ENCODE results near the gene ALKBH7.

DNA sequence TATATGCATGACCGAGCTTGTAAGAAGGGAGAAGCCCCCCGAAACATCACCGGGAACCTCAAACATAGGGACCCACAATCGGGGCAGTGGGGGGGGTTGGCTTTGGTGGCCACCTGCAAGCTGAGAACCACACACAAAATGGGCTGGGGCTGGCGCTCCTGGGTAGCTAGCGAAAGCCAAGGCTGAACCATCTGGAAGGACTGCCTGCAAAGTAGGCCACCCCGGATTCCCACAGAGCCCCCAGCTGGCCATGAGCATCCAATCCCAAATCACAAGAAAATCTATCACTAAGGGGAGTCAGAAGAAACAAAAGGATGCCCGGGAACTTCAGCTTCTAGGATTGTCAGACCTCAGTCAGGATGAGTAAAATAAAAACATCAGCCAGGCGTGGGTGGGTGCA is 5.9 kb downstream of the ALKBH7 start:
- TF ChIP-seq SMC3 (IDR thresholded peaks at IDR 0.05; ENCODE audit: borderline replicate concordance, low read length), result no peak
- no peak for TF ChIP-seq JUNB (IDR thresholded peaks at IDR 0.05)
- no peak for TF ChIP-seq SP1 (IDR thresholded peaks at IDR 0.05; ENCODE audit: low read depth, low read length)
- no peak for TF ChIP-seq BACH1 (IDR thresholded peaks at IDR 0.05; ENCODE audit: borderline replicate concordance)
- TF ChIP-seq, protein P1, sequence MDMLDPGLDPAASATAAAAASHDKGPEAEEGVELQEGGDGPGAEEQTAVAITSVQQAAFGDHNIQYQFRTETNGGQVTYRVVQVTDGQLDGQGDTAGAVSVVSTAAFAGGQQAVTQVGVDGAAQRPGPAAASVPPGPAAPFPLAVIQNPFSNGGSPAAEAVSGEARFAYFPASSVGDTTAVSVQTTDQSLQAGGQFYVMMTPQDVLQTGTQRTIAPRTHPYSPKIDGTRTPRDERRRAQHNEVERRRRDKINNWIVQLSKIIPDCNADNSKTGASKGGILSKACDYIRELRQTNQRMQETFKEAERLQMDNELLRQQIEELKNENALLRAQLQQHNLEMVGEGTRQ (IDR thresholded peaks at IDR 0.05; ENCODE audit: borderline replicate concordance, low read depth, low read length), result no peak
- TF ChIP-seq, protein P2, sequence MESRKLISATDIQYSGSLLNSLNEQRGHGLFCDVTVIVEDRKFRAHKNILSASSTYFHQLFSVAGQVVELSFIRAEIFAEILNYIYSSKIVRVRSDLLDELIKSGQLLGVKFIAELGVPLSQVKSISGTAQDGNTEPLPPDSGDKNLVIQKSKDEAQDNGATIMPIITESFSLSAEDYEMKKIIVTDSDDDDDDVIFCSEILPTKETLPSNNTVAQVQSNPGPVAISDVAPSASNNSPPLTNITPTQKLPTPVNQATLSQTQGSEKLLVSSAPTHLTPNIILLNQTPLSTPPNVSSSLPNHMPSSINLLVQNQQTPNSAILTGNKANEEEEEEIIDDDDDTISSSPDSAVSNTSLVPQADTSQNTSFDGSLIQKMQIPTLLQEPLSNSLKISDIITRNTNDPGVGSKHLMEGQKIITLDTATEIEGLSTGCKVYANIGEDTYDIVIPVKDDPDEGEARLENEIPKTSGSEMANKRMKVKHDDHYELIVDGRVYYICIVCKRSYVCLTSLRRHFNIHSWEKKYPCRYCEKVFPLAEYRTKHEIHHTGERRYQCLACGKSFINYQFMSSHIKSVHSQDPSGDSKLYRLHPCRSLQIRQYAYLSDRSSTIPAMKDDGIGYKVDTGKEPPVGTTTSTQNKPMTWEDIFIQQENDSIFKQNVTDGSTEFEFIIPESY (IDR thresholded peaks at IDR 0.05), result no peak
- TF ChIP-seq FOXM1 (IDR thresholded peaks at IDR 0.05; ENCODE audit: low read depth, low read length), result no peak
- TF ChIP-seq, protein P3, sequence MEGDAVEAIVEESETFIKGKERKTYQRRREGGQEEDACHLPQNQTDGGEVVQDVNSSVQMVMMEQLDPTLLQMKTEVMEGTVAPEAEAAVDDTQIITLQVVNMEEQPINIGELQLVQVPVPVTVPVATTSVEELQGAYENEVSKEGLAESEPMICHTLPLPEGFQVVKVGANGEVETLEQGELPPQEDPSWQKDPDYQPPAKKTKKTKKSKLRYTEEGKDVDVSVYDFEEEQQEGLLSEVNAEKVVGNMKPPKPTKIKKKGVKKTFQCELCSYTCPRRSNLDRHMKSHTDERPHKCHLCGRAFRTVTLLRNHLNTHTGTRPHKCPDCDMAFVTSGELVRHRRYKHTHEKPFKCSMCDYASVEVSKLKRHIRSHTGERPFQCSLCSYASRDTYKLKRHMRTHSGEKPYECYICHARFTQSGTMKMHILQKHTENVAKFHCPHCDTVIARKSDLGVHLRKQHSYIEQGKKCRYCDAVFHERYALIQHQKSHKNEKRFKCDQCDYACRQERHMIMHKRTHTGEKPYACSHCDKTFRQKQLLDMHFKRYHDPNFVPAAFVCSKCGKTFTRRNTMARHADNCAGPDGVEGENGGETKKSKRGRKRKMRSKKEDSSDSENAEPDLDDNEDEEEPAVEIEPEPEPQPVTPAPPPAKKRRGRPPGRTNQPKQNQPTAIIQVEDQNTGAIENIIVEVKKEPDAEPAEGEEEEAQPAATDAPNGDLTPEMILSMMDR (IDR thresholded peaks at IDR 0.05 in 2 of 3, conservative IDR thresholded peaks at IDR 0.05 in 1 of 3; ENCODE audit: control insufficient read depth in 2 of 3, extremely low read depth in 1 of 3, insufficient read depth in 1 of 3, low read depth in 3 of 3, low read length in 3 of 3), result no peak
- TF ChIP-seq CREM (IDR thresholded peaks at IDR 0.05; ENCODE audit: low read depth), result no peak
- TF ChIP-seq, protein P4, sequence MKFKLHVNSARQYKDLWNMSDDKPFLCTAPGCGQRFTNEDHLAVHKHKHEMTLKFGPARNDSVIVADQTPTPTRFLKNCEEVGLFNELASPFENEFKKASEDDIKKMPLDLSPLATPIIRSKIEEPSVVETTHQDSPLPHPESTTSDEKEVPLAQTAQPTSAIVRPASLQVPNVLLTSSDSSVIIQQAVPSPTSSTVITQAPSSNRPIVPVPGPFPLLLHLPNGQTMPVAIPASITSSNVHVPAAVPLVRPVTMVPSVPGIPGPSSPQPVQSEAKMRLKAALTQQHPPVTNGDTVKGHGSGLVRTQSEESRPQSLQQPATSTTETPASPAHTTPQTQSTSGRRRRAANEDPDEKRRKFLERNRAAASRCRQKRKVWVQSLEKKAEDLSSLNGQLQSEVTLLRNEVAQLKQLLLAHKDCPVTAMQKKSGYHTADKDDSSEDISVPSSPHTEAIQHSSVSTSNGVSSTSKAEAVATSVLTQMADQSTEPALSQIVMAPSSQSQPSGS (IDR thresholded peaks at IDR 0.05; ENCODE audit: low read length), result no peak
- no peak for TF ChIP-seq CBX5 (IDR thresholded peaks at IDR 0.05; ENCODE audit: low read depth)
- TF ChIP-seq CBFB (IDR thresholded peaks at IDR 0.05; ENCODE audit: low read depth), result no peak
- TF ChIP-seq, protein P5, sequence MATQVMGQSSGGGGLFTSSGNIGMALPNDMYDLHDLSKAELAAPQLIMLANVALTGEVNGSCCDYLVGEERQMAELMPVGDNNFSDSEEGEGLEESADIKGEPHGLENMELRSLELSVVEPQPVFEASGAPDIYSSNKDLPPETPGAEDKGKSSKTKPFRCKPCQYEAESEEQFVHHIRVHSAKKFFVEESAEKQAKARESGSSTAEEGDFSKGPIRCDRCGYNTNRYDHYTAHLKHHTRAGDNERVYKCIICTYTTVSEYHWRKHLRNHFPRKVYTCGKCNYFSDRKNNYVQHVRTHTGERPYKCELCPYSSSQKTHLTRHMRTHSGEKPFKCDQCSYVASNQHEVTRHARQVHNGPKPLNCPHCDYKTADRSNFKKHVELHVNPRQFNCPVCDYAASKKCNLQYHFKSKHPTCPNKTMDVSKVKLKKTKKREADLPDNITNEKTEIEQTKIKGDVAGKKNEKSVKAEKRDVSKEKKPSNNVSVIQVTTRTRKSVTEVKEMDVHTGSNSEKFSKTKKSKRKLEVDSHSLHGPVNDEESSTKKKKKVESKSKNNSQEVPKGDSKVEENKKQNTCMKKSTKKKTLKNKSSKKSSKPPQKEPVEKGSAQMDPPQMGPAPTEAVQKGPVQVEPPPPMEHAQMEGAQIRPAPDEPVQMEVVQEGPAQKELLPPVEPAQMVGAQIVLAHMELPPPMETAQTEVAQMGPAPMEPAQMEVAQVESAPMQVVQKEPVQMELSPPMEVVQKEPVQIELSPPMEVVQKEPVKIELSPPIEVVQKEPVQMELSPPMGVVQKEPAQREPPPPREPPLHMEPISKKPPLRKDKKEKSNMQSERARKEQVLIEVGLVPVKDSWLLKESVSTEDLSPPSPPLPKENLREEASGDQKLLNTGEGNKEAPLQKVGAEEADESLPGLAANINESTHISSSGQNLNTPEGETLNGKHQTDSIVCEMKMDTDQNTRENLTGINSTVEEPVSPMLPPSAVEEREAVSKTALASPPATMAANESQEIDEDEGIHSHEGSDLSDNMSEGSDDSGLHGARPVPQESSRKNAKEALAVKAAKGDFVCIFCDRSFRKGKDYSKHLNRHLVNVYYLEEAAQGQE (IDR thresholded peaks at IDR 0.05; ENCODE audit: low read depth, low read length), result no peak
- TF ChIP-seq POLR2AphosphoS5 (IDR thresholded peaks at IDR 0.05; ENCODE audit: low read length), result no peak

Measured in GM12878 (cell line).